GM21737 (cell line): ENCODE results near the gene ESR2.
"Not testable (repeated sequence)": the region's sequence is repeated elsewhere in the genome, so short reads cannot be mapped to it uniquely, and the experiment has no call there.

Source experiments
- ATAC-seq: cut with Tn5 transposase; IDR thresholded peaks from one replicate; pipeline ENCODE4 v1.9.1; 2021; ENCODE audit warnings: mild to moderate bottlenecking, moderate library complexity; ENCODE audit not compliant: unreplicated experiment

The ESR2 gene

DNA sequence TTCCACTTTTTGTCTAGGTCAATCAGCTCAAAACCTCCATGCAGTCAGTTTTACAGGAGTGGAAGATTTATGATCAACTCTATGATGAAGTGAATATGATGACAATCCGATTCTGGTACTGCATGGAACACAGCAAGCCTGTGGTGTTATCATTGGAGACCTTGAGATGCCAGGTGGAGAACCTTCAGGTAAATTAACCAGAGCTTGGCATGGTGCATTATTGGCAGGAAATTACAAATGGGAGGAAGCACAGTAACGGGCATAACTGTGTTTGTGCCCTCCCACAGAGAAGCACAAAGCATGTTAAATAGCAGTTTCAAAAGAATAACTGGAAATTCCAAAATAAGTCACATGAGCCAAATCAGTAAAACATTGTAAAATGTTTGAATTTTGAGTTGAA, 135.6 kb downstream of the ESR2 start:
- ATAC-seq, result no peak

DNA sequence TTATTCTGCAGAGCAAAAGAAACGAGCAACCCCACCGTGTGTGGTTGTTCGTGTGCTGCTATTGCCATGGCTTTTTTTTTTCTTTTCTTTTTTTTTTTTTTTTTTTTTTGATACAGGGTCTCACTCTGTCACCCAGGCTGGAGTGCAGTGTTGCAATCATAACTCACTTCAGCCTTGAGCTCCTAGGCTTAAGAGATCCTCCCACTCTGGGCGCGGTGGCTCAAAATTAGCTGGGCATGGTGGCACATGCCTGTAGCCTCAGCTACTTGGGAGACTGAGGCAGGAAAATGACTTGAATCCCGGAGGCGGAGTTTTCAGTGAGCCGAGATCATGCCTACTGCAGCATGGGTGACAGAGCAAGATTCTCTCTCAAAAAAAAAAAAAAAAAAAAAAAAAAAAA, 144.2 kb downstream of the ESR2 start:
- no peak for ATAC-seq

DNA sequence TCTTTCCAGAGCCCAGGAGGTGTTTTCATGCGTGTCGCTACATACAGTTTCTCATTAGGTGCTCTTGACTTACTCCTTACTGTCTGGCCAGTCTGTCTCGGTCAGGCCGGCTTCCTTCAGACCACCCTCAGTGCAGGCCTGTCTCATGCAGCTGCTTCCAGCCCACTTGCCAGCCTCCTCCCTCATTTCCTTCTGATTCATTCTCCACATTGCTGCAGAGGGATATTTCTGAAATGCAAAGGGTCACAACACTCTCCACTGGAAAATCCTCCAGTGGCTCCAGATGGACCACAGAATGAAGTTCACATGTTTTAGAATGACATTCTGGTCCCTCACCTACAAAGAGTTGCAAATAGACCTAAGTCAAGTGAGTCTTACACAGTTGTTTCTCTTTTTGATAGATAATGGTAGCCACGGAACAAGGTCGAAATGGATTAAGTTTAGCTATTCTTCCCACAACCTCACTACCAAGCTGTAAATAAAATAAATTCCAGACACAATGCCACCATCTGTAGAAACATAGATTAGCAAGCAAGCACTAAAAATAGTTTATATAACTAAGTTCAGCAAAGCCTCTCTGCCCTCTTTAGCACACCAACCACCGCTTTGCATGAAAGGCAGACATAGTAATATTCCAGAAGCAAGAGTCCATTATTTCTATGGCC, 146.9 kb downstream of the ESR2 start:
- no peak for ATAC-seq

DNA sequence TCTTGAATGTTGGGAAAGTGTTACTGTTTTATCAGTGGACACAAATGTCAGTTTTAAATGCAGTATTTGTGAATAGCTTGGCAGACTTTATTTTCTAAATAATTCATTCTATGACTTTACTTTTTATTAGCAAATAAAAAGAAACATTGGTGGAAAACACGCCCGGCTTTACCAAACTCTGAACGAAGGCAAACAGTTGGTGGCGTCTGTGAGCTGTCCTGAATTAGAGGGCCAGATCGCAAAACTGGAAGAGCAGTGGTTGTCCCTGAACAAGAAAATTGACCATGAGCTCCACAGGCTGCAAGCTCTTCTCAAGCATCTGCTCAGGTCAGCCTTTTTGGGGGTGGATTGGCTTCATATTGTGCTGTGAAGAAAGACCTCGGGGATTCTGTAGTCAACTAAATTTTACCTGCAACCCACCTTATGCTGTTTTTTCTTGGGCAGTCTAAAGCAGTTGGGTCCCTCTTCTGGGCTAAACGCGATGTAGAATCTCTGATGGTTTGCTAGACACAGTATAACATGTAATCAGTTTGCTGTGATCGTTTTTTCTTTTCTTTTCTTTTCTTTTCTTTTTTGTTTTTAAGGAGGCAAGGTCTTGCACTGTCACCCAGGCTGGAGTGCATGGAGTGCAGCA, 156.4 kb downstream of the ESR2 start:
- ATAC-seq, result no peak

DNA sequence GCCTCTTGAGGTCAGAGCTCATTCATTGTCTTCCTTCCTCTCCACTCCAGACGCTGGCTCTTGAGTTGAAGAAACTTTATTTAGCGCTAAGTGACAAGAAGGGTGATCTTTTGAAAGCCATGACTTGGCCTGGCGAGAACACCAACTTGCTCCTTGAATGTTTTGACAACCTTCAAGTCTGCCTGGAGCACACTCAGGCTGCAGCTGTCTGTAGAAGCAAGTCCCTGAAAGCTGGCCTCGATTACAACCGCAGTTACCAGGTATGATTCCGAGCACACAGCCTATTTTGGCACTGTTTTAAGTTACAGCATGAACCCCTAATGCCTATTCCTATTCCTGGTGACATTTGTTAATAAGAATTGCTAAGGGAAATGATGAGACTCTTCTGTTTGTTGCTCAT, 167.6 kb downstream of the ESR2 start:
- no peak for ATAC-seq

DNA sequence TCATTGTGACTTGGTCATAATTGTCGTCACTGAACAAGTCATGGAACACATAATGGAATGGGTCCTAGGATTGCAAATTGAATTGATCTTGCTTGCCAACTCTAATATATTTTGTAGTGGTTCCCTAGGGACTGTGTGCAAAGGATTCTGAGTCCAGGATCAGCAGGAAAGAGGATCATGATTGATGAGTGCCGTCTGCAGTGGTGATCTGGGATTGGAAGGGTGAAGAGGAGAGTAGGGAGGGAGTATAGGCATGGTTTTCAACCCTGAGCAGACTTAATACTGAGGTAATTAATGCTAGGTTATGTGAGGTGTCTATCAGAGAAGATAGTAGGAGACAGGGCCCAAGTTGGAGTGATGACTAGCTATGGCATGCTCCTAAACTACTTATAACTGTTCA, 168.9 kb downstream of the ESR2 start:
- ATAC-seq, result no peak

DNA sequence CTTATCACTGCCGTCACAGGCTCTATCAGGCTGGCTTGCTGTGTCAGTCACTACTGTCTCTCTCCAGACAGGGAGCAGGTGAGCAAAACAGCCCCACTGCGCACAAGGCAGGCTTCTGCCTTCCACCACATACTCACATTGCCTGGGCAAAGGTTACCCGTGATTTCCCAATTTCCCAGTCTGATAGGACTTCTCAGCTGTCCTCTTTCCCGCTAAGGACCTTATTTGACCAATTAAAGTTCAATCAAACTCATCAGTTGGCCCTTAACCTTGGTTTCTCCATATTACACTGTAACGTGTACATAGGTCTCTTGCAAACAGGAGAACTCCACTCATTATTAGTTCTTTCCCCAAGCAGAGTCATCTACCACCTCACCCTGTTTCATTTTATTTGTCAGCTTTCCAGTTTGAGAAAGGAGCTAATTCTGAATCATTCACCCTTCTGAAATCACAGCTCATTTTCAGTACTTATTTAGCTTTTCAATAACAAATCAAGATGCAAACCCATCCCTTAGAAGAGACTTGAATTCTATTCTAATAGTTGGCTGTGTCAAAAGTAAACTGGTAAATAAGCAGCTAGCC, 170.8 kb downstream of the ESR2 start:
- ATAC-seq, result no peak

DNA sequence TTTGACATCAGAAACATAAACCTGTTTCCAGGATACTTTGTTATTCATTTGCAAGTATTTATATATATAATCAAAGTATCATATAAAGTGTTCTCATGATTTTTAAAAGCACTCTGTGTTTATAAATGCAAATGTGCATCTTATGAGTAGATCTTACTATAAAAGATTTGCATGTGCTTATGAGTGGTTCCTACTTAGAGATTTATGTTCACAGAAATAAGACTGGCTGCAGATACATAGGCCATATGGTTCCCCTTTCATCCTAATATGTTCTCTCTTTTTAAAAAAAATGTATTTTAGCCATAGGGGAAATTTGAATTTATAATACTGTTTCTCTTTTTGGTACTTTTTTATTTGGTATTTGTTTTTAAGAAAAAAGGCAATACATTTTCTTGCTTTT, 174.2 kb downstream of the ESR2 start:
- ATAC-seq, result no peak

DNA sequence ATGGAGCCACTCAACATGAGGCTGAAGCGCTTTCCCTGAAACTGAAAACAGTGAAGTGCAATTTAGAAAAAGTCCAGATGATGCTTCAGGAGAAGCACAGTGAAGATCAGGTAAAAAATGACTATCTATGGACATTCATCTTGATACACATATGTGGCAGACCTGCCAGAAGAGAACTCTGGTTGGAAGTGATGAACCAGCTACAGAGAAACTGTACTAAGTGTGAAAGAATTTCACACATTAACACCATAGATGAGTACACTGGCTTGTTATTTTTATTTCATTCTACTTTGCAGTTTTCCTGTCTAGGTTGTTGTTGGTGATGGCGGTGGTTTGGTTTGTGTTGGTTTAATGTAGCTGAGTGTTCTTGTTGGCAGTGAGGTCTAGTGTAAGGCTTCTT, 174.7 kb downstream of the ESR2 start:
- ATAC-seq, result no peak

DNA sequence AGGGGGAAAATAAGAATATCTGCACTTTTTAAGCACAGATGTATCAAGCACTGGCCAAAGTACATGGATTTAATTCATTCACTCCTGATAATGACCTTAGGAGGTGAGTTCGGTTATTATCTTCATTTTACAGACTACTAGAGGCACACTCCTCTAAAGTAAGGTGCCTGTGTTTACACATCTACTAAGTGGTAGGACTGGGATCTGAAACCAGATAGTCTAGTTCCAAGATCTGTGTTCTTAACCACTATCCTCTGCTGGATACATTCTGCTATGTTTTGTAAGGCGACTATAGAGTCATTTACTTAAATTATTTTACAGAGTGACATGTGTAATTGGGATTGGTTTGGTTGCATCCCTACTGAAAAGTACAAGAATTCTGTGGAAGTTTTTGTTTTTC, 175.3 kb downstream of the ESR2 start:
- ATAC-seq, result no peak

DNA sequence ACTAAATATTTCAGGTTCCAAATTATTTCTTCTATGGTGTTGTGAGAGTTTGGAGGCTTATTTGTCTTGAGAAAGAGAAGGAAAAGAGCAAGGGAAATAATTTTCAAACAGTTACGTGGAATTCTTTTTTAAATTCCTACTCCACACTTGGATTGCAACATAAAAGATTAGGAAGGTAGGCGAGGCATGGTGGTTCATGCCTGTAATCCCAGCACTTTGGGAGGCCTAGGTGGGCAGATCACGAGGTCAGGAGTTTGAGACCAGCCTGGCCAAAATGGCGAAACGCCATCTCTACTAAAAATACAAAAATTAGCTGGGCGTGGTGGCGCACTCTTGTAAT, 175.8 kb downstream of the ESR2 start:
- not testable (repeated sequence) for ATAC-seq

DNA sequence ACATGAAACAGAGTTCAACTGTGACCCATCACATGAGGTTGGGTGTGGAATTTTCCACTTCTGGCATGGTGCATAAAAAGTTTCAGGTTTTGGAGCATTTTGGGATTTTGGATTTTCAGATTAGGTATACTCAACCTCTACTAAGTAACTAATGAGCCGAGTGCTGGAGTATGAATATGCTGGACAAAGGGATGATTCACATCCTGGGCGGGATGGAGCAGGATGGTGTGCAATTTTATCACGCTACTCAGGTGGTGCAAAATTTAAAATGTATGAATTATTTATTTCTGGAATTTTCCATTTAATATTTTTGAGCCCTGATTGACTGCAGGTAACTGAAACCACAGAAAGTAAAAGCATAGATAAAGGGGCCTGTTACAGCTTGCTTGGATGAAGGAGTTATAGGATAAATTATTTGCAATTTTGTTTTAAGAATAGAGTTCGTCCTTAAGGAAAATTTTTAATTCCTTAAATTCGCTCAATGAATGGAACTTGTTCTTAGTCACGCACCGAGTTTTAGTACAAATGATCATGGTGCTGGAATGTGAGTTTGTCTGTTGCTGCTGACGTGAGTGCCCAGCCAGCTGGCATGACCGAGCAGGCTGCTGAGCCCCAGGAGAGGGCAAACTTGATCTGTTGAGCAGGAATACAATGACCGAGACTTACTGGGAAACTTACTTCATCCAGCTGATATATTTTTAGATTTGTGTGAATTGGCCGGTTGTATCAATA, 176.3 kb downstream of the ESR2 start:
- ATAC-seq, result no peak

DNA sequence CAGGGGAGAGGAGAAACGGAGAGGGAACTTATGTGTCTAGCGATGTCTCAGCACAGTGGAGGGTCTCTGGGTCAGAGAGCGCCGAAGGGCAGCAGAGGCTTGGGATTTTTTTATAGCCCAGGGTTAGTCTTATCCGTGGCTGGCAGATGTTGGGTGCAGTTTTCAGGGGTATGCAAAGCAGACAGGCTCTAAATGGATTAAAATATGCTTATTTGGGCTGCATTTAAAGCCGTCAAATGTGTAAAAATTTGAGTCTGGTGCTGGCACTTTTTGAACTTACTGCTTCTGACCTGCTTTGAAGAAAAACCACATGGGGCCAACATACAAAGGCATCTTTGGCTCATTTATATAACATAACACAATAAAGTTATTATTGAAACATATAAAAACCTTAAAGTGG, 178.8 kb downstream of the ESR2 start:
- no peak for ATAC-seq

DNA sequence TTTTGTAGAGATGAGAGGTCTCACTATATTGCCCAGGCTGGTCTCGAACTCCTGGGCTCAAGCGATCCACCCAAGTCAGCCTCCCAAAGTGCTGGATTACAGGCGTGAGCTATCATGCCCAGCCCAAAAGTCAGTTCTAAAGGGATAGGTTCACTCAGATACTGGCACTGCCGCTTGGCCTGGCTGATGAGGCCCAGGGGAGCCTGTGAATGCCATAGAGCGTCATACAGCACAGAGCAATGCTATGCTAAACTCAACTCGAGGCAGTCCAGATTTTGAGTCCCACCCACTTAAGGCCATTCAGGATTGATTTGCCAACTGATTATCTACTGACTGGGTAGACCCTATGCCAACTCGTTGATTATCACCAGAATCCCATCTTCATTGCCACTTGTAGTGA, 179.4 kb downstream of the ESR2 start:
- ATAC-seq, result no peak

DNA sequence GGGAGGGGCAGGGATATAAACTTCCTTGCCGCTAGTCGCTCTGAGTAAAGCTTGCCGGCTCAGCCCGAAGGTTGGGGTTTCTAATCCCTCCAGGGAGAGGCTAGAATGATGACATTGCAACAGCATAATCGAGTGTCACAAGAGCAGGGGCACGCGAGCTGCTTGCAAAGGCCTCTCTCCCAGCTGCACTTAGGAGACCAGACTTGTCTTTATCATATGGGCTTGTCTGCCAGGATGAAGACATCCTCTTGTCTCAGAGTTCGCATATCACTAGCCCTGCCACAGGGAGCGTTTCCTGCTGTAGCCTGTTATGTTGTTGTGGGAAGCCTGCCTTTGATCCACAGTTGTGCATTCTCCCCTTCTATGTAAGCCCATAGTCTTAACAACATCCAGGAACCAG, 180.0 kb downstream of the ESR2 start:
- ATAC-seq, result no peak

DNA sequence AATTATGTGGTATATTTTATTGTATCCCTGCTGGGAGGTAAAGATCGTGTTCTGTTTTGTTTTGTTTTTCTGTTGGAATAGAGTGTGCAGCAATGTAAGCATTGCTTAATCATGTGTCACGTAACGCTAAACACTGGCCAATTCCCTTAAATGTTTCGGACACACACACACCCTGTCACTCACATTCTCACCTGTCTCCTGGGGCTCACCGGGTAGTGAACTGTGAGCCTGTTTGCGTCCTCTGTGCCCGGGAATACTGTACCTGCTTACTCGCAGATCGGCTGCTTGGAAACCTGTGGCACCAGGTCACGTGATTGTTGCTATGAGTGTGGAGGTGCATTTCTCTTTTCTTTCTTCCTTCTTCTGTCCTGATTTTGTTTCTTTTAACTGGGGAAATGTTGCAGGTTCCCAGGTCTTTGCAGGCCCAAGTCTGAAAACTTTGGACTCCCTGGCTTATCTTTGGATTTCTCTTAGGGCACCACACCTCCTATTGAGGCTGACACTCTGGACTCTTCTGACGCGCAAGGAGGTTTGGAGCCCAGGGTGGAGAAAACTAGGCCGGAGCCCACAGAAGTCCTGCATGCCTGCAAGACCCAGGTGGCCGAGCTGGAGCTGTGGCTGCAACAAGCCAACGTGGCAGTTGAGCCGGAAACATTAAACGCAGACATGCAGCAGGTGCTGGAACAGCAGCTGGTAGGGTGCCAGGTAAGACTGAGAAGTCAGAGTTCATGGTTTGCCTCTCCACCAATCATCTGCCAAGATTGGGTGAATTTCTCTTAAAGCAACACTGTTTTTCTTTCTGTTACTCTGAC, 181.1 kb downstream of the ESR2 start:
- ATAC-seq, result no peak

DNA sequence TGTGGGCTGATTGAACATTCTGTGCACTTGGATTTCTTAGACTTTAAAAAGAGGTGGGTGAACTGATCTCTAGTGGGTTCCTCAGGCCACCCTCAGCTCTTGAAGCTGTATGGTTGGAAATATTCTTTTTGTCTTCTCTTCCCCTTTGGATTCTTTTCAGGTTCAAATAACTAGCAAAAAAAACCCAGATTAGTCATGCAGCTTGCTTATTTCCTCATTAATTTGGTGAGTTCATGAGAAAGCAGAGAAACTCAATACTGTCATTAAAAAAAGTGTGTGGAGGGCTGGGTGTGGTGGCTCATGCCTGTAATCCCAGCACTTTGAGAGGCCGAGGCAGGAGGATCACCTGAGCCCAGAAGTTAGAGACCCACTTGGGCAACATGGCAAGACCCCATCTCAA, 183.4 kb downstream of the ESR2 start:
- no peak for ATAC-seq

DNA sequence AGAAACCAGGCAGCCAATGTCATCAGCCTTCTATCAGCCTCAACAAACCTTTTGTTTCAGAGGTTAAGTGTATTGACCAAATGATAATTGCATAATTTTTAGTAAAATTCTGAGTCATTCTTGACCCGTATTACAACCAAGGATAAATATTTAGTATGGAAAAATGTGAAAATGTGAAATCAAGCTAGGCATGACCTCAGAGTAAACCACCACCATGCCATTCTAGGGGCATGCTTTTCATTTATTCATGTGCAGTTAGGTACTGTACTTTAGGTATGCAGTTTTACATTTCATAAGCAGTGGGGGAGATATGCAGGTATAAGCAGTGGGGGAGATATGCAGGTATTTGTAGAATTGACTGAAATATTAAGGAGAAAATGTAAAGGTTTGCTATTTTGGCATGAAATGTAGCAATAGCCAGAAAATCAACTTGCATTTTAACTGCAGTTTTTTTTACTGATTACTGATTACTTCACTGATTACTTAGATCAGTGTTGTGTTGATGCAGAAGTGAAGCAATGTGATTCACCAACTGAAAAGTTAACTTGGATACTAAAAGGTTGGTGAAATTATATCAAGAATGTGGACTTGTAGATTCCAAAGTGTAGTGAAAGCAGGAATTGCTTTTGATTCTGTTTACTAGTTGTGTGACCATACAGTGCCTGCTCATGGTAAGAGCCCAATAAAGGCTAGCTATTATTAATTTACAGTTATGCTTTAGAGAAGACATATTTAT, 184.2 kb downstream of the ESR2 start:
- no peak for ATAC-seq

DNA sequence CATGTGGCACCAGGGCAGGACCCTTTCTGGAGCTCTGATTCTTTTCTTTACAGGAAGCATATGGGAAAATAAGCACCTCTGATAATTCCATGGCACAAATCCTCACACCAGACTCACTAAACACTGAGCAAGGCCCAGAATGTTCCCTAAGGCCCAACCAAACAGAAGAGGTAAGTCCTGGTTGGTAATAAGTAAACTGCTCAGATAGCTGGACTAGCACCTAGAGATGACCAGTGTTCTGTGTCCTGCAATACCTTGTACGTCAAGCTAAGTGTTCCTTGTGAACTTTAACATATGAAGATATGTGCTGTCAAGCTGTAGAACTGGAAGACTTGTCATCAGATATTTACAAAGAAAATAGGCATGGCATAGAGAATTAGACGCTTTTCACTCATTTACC, 186.7 kb downstream of the ESR2 start:
- ATAC-seq, result no peak

DNA sequence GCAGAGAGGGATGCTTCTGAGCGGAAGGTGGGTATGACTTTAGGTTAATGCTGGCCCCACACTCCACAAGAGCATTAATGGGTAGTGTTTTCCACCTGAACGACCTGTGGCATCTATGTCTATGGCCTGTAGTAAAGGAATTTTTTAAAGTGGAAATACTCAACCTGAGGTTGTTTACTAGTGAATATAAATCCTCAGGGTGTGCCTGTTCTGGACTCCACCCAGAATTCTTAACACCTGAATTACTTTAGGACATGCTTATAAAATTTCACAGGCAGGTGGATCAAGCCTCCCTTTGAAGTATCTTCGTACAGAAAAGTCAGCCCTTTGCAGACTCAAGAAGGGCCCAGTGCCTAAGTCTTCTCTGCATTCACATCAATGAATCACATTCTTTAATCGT, 196.1 kb downstream of the ESR2 start:
- ATAC-seq, result no peak

DNA sequence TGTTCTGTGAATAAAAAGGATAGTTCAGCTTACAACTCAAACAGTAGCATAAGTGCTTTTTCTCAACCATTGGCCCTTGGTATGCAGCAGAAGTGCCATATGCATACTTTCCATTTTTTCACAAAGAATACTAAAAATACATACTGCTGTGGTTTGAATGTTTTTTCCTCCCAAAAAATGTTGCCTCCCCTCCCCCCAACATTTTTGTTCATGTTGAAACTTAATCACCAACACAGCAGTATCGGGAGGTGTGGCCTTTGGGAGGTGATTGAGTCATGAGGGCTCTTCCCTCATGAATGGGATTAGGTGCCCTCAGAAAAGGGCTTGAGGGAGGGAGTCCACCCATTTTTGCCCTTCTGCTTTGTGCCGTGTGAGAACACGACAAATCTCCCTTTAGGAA, 198.6 kb downstream of the ESR2 start:
- ATAC-seq, result no peak
